Activated CD8-positive, alpha-beta memory T cell treated with anti-CD3 and anti-CD28 coated beads for 48 hours (primary cell): Measurements from ENCODE around the gene HPGD.

Source experiments
- DNase-seq, 3 experiments: peaks; one replicate each; pipeline ENCODE4 v3.0.0-alpha.2; 2020; ENCODE audit warnings: low read depth in 2 of 3, low spot score in 2 of 3

HPGD gene

GRCh38 chr4:174479140-174479539, 43.1 kb downstream of the HPGD start:
- DNase-seq, result no peak

DNA sequence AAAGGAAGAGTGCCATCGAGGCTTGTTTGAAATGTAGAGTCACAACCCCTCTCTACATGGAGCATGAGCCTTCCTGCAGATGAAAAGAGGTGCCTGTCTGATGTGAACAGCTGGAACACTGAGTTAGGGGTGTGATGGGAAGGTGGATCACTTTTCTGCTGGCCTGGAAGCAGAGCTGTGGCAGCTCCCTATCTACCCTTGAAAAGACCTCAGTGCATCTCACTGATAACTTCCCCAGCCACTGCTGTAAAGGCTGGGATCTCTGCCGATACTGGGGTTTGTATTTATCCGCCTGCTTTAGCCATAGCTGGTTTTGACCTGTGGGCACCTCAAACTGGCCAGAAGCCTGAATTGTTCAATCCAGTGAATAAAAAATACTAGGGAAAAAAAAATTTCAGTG, 46.8 kb downstream of the HPGD start:
- DNase-seq, result no peak

GRCh38 chr4:174474457-174475075, 47.7 kb downstream of the HPGD start:
- DNase-seq, result no peak

DNA sequence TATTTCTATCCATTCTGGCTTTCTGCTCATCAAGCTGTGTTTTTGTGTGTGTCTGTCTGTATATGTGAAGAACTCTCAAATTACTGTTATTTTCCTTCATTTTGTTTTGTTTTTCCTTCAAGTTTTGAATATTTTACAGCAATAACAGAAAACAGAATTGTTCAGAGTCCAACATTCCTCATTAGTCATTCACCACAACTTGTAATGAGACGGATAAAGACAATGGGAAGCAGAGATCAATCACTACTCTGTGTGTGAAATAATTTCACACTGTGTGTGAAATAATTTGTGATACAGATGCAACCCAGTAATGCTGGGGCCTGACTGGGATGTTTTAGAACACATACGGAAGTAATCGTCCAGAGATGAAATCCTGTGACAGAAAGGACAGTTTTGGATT, 55.2 kb downstream of the HPGD start:
- DNase-seq, result no peak

- no peak for DNase-seq
These were observed 57.3 kb downstream of the HPGD start for GRCh38 chr4:174464949-174465348.

DNA sequence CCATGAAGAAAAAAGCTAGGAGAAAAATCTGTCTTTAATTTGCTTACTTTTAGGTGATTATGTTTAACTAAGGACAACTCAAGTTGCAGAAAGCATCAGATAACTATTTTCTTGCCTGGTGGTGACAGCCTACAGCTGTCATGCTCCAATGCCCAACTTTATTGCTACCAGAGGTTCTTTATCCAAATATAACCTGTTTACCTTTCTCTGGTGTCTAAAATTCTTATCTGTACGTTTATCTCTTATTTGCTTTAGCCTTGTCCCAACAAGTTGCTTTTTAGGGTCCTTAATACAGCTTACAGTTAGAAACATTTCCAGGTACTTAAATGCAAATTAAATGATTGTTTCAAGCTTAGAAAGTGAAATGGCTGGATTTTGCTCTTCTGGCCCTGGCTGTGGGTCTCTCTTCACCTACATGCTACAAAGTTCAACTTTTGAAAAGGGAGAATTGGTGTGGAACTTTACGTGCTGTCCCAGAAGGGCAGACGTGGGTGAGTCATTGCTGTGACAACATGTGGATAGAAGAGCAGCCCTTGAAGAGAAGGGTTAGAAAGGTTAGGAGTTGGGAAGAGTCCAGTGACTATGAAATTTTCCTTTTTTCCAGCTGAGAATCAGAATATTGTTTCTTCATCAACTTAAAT, 60.7 kb downstream of the HPGD start:
- no peak for DNase-seq

DNA sequence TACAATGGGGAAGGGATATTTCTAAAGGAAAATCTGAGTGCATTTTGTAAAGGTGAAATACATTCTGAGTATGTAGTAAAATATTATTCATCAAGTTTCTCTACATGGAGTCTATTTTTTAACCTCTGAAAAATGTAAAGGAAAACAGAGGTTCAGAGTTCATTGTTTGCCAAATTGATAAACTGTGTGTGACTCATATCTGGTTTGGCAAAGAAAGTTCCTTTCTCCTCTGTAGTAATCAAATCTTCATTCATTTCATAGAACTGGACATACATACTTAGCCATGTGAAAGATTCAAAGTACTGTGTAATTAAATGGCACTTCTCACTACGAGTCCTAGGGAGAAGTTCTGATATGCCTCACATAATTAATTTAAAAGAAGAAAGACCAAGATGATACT, 61.6 kb downstream of the HPGD start:
- DNase-seq, result no peak

DNA sequence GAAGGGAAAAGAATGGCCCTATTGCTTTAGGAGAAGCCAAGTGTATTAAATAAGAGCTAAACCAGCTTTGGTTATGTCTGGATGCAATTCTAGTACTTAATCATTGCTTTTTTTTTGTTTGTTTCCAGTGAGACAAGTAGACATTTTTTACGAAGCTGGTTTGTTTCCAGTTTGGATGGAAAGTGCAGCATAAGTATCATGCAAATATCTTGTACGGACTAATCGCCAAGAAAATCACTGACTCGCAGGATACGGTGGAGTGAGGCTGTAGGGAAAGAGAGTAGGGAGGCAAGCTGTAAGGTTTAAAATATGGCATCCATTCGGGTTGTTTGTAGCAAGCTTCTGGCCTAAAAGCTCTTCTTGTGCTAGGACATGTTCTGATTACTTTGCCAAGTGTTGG, 64.8 kb downstream of the HPGD start:
- DNase-seq, result no peak

DNA sequence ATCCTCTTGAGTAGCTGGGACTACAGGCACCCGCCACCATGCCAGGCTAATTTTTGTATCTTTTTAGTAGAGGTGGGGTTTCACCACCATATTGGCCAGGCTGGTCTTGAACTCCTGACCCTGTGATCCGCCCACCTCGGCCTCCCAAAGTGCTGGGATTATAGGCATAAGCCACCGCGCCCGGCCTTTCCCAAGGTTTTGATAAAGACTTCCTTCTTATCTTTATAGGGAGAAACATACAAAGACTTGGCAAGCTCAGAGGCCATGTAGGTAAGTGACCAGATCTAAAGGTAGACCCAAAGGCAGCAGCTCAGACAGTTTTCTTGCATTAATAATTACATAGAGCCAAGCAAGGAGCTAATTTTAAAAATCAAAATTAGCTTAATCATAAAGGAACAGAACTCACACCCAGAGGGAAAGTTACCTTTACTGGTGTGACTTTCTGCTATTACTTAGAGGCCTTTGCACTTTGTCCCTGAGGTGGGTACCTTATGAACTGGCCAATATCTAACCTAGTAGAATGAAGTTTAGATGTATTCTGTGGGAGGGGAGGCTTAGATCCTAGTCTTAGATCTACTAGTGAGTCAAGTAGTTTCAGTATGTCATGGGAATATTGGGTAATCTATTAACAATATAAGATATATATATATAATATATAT, 67.3 kb downstream of the HPGD start:
- DNase-seq, result no peak

DNA sequence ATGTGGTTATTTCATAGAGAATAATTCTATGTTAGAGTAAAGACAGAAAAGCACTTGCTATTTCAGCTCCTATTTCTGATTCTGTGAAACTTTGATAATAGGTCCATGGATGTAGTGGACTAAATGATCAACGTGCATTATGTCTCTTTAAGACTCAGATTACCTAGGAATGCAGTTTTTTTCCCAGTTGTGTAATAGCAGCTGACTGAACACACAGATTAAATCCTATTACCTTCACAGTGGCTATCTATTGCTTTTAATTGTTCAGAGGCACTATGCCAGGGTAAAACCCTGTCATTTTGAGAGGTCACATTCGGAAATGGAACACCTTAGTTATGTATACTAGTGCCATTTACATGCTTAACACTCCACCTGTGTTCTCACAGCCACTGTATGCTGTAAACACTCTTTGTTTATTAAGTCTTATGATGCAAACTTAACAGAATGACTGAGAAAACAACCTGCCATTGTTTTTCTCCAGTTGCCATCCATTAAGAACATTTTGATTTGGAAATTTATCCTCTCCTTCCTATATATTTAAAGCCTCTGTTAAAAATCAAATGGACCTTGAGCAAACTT, 70.5 kb downstream of the HPGD start:
- DNase-seq, result no peak

DNA sequence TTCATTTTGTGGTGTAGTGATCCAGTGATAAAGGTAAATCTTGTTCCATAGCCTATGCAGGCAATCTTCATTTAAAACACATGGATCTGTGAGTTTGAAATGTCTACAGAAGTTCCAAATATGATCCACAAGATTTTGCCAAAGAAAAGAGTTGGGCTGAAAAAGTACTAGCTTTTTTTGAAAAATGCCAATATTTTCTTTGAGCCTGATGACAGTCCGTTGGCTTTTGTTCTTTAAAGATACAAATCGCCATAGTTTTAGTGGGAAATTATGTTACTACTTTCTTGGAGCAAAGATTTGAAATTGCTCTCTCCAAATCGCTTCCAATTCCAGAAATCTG, 71.5 kb downstream of the HPGD start:
- no peak for DNase-seq

GRCh38 chr4:174449944-174450785, 72.1 kb downstream of the HPGD start:
- DNase-seq, result no peak

- DNase-seq, result no peak
These were observed 73.1 kb downstream of the HPGD start for GRCh38 chr4:174449152-174449551.

DNA sequence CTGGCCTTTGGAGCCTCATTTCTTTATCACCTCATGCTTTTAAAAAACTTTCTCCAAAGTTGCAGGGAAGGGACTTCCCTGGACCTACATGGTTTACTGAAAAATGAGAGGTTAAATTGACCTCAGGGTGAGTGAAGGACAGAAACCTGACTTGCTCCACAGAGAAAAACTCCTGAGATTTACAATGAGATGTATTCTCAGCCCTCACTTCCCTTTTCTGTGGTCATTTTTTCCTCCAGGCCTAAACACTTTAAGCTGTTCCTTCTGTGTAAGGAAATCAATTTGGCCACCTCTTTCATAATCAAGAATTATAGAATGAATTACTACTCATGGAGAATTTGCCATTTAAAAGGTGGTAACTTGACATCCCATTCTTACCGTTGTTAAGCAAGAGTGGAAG, 77.9 kb downstream of the HPGD start:
- DNase-seq, result no peak
